HG03064 (cell line): ENCODE measurements around the gene SAMSN1.
"Not testable (repeated sequence)": the region's sequence is repeated elsewhere in the genome, so short reads cannot be mapped to it uniquely, and the experiment has no call there.

Experiments
- ATAC-seq: cut with Tn5 transposase; IDR thresholded peaks from one replicate; pipeline ENCODE4 v1.9.1; 2021; ENCODE audit warnings: low read depth; ENCODE audit not compliant: unreplicated experiment

SAMSN1 gene

GRCh38 chr21:14533499-14534428 is 12.4 kb downstream of the SAMSN1 start:
- ATAC-seq = peak; percentile 75

- no peak for ATAC-seq
These were observed 14.3 kb downstream of the SAMSN1 start for GRCh38 chr21:14531757-14532316.

GRCh38 chr21:14530592-14530991 is 15.5 kb downstream of the SAMSN1 start:
- no peak for ATAC-seq

GRCh38 chr21:14528815-14529214 is 17.3 kb downstream of the SAMSN1 start:
- no peak for ATAC-seq

- ATAC-seq = no peak
These were observed 18.1 kb downstream of the SAMSN1 start for GRCh38 chr21:14527696-14528652.

- ATAC-seq = no peak
These were observed 19.0 kb downstream of the SAMSN1 start for GRCh38 chr21:14526836-14527695.

- no peak for ATAC-seq
These were observed 19.9 kb downstream of the SAMSN1 start for GRCh38 chr21:14526199-14526598.

GRCh38 chr21:14523234-14523633 is 22.9 kb downstream of the SAMSN1 start:
- peak; percentile 74 for ATAC-seq

GRCh38 chr21:14522736-14523135 is 23.4 kb downstream of the SAMSN1 start:
- no peak for ATAC-seq

GRCh38 chr21:14520535-14520934 is 25.6 kb downstream of the SAMSN1 start:
- no peak for ATAC-seq

- no peak for ATAC-seq
These were observed 27.1 kb downstream of the SAMSN1 start for GRCh38 chr21:14519000-14519399.

GRCh38 chr21:14513804-14514203 is 32.3 kb downstream of the SAMSN1 start:
- ATAC-seq = no peak

GRCh38 chr21:14506859-14507457 is 39.2 kb downstream of the SAMSN1 start:
- ATAC-seq = not testable (repeated sequence)

- ATAC-seq = no peak
These were observed 45.2 kb downstream of the SAMSN1 start for GRCh38 chr21:14500873-14501272.

- no peak for ATAC-seq
These were observed 46.8 kb downstream of the SAMSN1 start for GRCh38 chr21:14499316-14499715.

GRCh38 chr21:14497825-14498224 is 48.3 kb downstream of the SAMSN1 start:
- ATAC-seq = no peak

GRCh38 chr21:14495075-14495474 is 51.0 kb downstream of the SAMSN1 start:
- no peak for ATAC-seq

- ATAC-seq = not testable (repeated sequence)
These were observed 51.9 kb downstream of the SAMSN1 start for GRCh38 chr21:14494181-14494580.

- no peak for ATAC-seq
These were observed 52.4 kb downstream of the SAMSN1 start for GRCh38 chr21:14493731-14494130.

GRCh38 chr21:14492931-14493330 is 53.2 kb downstream of the SAMSN1 start:
- ATAC-seq = no peak
